Stimulated activated CD4-positive, alpha-beta T cell treated with anti-CD3 and anti-CD28 coated beads, TNF-alpha, amount 100 ng/mL, for 48 hours (primary cell): ENCODE results near the gene STX16.

ENCODE experiments used
- DNase-seq, 3 donors: peaks; one replicate each; pipeline ENCODE4 v3.0.0-alpha.2; 2020; ENCODE audit warnings: low read depth in 3 of 3

The STX16 gene

GRCh38 chr20:58709703-58710039 lies 58.6 kb downstream of the STX16 start:
- no peak for DNase-seq

- no peak for DNase-seq
Measured at GRCh38 chr20:58710481-58711265, 59.6 kb downstream of the STX16 start.

- DNase-seq, result no peak
Measured at GRCh38 chr20:58711266-58712051, 60.4 kb downstream of the STX16 start.

- no peak for DNase-seq
Measured at GRCh38 chr20:58712151-58712791, 61.2 kb downstream of the STX16 start.

- no peak for DNase-seq
Measured at GRCh38 chr20:58712806-58713731, 62.0 kb downstream of the STX16 start.

- DNase-seq, result no peak
Measured at GRCh38 chr20:58713801-58714339, 62.8 kb downstream of the STX16 start.

- DNase-seq, result no peak
Measured at GRCh38 chr20:58714340-58714922, 63.3 kb downstream of the STX16 start.

- no peak for DNase-seq
Measured at GRCh38 chr20:58714923-58715351, 63.9 kb downstream of the STX16 start.

- no peak for DNase-seq
Measured at GRCh38 chr20:58715391-58715800, 64.3 kb downstream of the STX16 start.

- DNase-seq, result no peak
Measured at GRCh38 chr20:58715801-58716475, 64.9 kb downstream of the STX16 start.

GRCh38 chr20:58716476-58717277 lies 65.6 kb downstream of the STX16 start:
- DNase-seq, result no peak

- DNase-seq, result no peak
Measured at GRCh38 chr20:58717278-58718091, 66.4 kb downstream of the STX16 start.

- no peak for DNase-seq
Measured at GRCh38 chr20:58718121-58718563, 67.1 kb downstream of the STX16 start.

GRCh38 chr20:58718729-58719128 lies 67.6 kb downstream of the STX16 start:
- no peak for DNase-seq

- no peak for DNase-seq
Measured at GRCh38 chr20:58719258-58719657, 68.2 kb downstream of the STX16 start.

- DNase-seq, result no peak
Measured at GRCh38 chr20:58719971-58720371, 68.9 kb downstream of the STX16 start.

- no peak for DNase-seq
Measured at GRCh38 chr20:58720890-58721289, 69.8 kb downstream of the STX16 start.

GRCh38 chr20:58721951-58722778 lies 71.1 kb downstream of the STX16 start:
- no peak for DNase-seq
